Measurements from ENCODE around the gene GALR3. TPM values are rescaled to one million over a fixed set of nuclear protein-coding genes. Genes with fewer than 3 reads are reported as not detected.

The GALR3 gene
- total and polyA plus RNA-seq, 2 experiments from 2014 or later, result 0.36 to 0.63 TPM

- Mint-ChIP-seq H3K4me1 (peaks cover 39% of the 10 kb centered on the region), H3K9me3 (no peaks in the 10 kb centered on the region; the same call in 2 of the 3 replicates), H3K27me3 (ENCODE audit: insufficient read depth, low read depth, poor library complexity) (peaks cover 48% of the 10 kb centered on the region), H3K27ac (no peak overlapping the region), H3K4me3 (peak overlapping the region; percentile 74), H3K36me3 (ENCODE audit: low read depth) (peaks cover 9% of the 10 kb centered on the region)
- no peak overlapping the region for H3K27ac ChIP-seq (ENCODE audit: low read depth)
- no peaks in the 10 kb centered on the region for H3K9me2 ChIP-seq (ENCODE audit: insufficient read depth)
- ATAC-seq (peak; percentile 25), DNase-seq (ENCODE audit: low spot score) (peak; percentile 51)
- H3K36me3 ChIP-seq (ENCODE audit: insufficient read depth), result peaks cover 4% of the 10 kb centered on the region; the same call in 1 of the 2 replicates
- peaks cover 30% of the 10 kb centered on the region for H3K4me1 ChIP-seq (ENCODE audit: insufficient read depth)
- H3K79me2 ChIP-seq (replicated peaks; ENCODE audit: insufficient read depth), result no peaks in the 10 kb centered on the region
- H2AFZ ChIP-seq, result peak overlapping the region; percentile 96
- no peaks in the 10 kb centered on the region for H4K20me1 ChIP-seq (replicated peaks; ENCODE audit: insufficient read depth)
- TF ChIP-seq EZH2 (IDR thresholded peaks at IDR 0.05; ENCODE audit: low read depth, unreplicated experiment), result peak; percentile 43
- TF ChIP-seq ZNF331 (CRISPR knock-in tag; IDR thresholded peaks at IDR 0.05; ENCODE audit: low read depth), result no peak
- peak overlapping the region; percentile 88 for H3K4me2 ChIP-seq
- peaks cover 22% of the 10 kb centered on the region for H3F3A ChIP-seq (replicated peaks; ENCODE audit: low read depth)
- peak overlapping the region; percentile 59 for H3K4me3 ChIP-seq
- H3K27me3 ChIP-seq (ENCODE audit: insufficient read depth), result peaks cover 45% of the 10 kb centered on the region
Observed at GRCh38 chr22:37819105-37819433, 4.1 kb upstream of the GALR3 start.

DNA sequence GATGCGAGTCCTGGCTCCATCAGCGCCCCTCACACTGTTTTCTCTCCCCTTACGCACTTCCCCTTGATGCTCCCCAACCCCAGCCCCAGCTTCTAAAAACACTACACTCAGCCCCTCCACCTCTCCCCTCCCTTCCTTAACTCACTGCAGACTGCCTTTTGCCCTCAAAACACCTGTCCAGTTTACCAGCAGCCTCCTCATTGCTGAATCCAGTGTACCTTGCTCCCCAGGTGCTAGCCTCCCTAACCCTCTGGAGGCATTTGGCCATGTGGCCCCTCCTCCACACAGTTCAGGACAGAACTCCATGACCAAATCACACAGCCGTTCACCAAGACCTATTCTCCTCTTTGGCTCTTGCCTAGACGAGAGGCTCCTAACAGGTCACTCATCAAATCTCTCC, 2.8 kb upstream of the GALR3 start:
- Mint-ChIP-seq H3K27me3 (ENCODE audit: insufficient read depth, low read depth, poor library complexity) (peaks cover 52% of the 10 kb centered on the region), H3K27ac (no peak overlapping the region), H3K4me3 (peak overlapping the region; percentile 20; the same call in 1 of the 3 replicates), H3K36me3 (ENCODE audit: low read depth) (peaks cover 4% of the 10 kb centered on the region; the same call in 2 of the 3 replicates), H3K9me3 (no peaks in the 10 kb centered on the region; the same call in 2 of the 3 replicates), H3K4me1 (peaks cover 43% of the 10 kb centered on the region)
- H3K79me2 ChIP-seq (replicated peaks; ENCODE audit: insufficient read depth), result no peaks in the 10 kb centered on the region
- H3K9me2 ChIP-seq (ENCODE audit: insufficient read depth), result no peaks in the 10 kb centered on the region
- no peak overlapping the region for H2AFZ ChIP-seq
- H3F3A ChIP-seq (replicated peaks; ENCODE audit: low read depth), result peaks cover 22% of the 10 kb centered on the region
- peaks cover 55% of the 10 kb centered on the region for H3K27me3 ChIP-seq (ENCODE audit: insufficient read depth)
- H3K27ac ChIP-seq (ENCODE audit: low read depth), result no peak overlapping the region
- no peak overlapping the region for H3K4me2 ChIP-seq
- H3K36me3 ChIP-seq (ENCODE audit: insufficient read depth), result no peaks in the 10 kb centered on the region
- H3K4me1 ChIP-seq (ENCODE audit: insufficient read depth), result peaks cover 33% of the 10 kb centered on the region
- no peak for DNase-seq (ENCODE audit: low spot score)
- H4K20me1 ChIP-seq (replicated peaks; ENCODE audit: insufficient read depth), result no peaks in the 10 kb centered on the region
- no peak for ATAC-seq
- H3K4me3 ChIP-seq, result no peak overlapping the region
- TF ChIP-seq STAT1 (IDR thresholded peaks at IDR 0.05; ENCODE audit: unreplicated experiment), result no peak
- no peak for TF ChIP-seq EZH2 (IDR thresholded peaks at IDR 0.05; ENCODE audit: low read depth, unreplicated experiment)
- no peak for TF ChIP-seq CREB1 (CRISPR knock-in tag; IDR thresholded peaks at IDR 0.05; ENCODE audit: low read depth)
- no peak for TF ChIP-seq ZNF462 (CRISPR knock-in tag; IDR thresholded peaks at IDR 0.05)
- TF ChIP-seq ZNF331 (CRISPR knock-in tag; IDR thresholded peaks at IDR 0.05; ENCODE audit: low read depth), result no peak
- no peak for TF ChIP-seq JUNB (IDR thresholded peaks at IDR 0.05; ENCODE audit: unreplicated experiment)
- no peak for TF ChIP-seq POLR2AphosphoS5 (IDR thresholded peaks at IDR 0.05; ENCODE audit: low read depth)
- TF ChIP-seq, protein P1, sequence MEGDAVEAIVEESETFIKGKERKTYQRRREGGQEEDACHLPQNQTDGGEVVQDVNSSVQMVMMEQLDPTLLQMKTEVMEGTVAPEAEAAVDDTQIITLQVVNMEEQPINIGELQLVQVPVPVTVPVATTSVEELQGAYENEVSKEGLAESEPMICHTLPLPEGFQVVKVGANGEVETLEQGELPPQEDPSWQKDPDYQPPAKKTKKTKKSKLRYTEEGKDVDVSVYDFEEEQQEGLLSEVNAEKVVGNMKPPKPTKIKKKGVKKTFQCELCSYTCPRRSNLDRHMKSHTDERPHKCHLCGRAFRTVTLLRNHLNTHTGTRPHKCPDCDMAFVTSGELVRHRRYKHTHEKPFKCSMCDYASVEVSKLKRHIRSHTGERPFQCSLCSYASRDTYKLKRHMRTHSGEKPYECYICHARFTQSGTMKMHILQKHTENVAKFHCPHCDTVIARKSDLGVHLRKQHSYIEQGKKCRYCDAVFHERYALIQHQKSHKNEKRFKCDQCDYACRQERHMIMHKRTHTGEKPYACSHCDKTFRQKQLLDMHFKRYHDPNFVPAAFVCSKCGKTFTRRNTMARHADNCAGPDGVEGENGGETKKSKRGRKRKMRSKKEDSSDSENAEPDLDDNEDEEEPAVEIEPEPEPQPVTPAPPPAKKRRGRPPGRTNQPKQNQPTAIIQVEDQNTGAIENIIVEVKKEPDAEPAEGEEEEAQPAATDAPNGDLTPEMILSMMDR (conservative IDR thresholded peaks at IDR 0.05; ENCODE audit: low read depth in 2 of 2), result no peak
- TF ChIP-seq, protein P2, sequence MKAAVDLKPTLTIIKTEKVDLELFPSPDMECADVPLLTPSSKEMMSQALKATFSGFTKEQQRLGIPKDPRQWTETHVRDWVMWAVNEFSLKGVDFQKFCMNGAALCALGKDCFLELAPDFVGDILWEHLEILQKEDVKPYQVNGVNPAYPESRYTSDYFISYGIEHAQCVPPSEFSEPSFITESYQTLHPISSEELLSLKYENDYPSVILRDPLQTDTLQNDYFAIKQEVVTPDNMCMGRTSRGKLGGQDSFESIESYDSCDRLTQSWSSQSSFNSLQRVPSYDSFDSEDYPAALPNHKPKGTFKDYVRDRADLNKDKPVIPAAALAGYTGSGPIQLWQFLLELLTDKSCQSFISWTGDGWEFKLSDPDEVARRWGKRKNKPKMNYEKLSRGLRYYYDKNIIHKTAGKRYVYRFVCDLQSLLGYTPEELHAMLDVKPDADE (IDR thresholded peaks at IDR 0.05), result no peak
- TF ChIP-seq EZH2phosphoT487 (IDR thresholded peaks at IDR 0.05; ENCODE audit: unreplicated experiment), result no peak
- TF ChIP-seq NANOG (IDR thresholded peaks at IDR 0.05; ENCODE audit: borderline replicate concordance), result no peak
- no peak for TF ChIP-seq ZNF114 (CRISPR knock-in tag; IDR thresholded peaks at IDR 0.05)
